NCI-H128 (cell line): ENCODE data around the gene SELENON.

Experiments
- DNase-seq: peaks from one replicate; lab custom pipeline; 2025; ENCODE audit not compliant: unreplicated experiment; lab: John Stamatoyannopoulos, UW

Gene SELENON

DNA sequence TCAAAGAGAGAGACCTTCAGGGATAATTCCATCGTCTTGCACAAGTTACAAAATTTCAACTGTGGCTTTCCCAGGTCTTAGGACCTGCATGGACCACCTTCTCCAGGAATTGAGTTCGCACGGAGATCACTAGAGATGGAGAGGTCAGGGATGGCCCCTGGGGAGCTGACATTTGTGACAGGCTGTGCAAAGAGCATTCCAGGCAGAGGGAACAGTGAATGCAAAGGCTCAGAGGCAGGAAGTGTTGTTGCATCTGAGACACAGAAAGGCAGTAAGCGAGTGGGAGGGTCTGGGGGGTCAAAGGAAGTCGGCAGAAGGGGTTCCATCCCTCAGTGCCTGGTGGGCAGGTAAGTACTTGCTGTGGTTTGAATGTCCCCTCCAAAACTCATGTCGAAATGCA, 9.5 kb upstream of the SELENON start:
- DNase-seq, result no peak

DNA sequence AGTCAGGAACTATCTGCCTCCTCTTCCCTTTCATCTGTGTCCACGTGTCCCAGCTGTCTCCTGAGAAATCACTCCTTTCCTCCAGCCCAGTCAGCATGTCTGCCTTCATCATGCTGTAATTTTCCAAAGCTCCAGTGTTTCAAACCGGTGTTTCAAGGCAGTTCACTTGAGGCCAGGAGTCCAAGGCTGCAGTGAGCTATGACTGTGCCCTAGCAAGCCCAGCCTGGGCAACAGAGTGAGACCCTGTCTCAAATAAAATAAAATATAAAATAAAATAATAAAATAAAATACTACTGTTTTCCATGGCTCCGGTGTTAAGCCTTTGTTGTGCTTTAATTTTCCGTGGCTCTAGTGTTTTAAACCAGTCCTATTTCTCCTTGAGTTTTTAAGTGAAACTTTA, 7.9 kb upstream of the SELENON start:
- no peak for DNase-seq

DNA sequence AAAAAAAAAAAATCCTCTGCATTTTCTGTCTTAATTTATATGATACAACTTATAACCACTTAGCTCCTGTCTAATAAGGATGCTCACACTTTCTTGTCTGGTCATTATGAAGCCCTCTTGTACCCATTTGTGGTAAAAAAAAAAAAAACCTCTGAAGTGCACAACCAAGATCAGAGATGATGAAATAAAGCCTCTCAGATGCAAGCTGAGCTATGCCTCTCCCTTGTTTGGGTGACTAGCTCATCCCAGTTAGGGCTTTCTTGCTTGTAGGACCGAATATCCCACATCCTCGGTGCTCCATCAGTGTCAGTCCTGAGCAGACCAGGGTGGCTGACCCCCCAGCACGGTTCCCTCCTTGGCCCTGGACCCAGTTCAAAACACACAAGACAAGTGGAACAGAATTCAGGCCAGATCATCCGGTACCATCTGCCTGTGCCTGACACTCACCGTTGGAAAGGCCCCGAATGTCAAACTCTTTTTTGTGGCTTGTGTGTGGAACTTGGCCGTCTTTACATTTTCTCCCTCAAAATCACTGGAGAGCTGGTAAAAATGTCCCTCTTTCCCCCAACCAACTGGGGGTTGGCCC, 6.3 kb upstream of the SELENON start:
- no peak for DNase-seq

DNA sequence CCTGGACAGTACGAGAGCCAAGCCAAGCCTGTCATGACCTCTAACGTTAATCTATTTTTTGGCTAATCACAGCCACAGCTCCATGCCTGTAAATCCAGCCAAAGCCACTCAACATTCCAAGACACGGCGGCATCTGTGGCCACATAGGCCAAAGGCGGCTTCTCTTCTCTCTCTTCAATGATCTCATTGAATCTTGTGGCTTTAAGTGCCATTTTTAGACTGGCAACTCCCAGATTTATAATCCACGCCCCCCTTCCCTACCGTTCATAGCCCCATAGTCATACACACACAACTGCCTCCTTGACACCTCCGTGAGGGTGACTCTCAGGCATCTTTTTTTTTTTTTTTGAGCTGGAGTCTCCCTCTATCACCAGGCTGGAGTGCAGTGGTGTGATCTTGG, 5.7 kb upstream of the SELENON start:
- no peak for DNase-seq

DNA sequence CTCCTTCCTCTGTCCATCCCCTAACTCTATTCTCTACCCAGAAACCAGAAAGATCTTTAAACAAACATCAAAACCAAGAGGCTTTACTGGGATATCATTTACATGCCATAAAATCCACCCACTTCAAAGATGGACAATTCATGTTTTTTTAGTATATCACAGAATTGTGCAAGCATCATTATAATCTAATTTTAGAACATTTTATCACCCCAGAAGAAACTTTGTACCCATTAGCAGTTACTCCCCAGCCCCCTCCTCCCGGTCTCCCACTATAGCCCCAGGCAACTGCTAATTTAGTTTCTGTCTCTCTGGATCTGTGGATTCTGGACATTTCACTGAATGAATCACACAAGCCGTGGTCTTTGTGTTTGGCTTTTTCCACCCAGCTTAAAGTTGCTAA, 4.8 kb upstream of the SELENON start:
- no peak for DNase-seq

DNA sequence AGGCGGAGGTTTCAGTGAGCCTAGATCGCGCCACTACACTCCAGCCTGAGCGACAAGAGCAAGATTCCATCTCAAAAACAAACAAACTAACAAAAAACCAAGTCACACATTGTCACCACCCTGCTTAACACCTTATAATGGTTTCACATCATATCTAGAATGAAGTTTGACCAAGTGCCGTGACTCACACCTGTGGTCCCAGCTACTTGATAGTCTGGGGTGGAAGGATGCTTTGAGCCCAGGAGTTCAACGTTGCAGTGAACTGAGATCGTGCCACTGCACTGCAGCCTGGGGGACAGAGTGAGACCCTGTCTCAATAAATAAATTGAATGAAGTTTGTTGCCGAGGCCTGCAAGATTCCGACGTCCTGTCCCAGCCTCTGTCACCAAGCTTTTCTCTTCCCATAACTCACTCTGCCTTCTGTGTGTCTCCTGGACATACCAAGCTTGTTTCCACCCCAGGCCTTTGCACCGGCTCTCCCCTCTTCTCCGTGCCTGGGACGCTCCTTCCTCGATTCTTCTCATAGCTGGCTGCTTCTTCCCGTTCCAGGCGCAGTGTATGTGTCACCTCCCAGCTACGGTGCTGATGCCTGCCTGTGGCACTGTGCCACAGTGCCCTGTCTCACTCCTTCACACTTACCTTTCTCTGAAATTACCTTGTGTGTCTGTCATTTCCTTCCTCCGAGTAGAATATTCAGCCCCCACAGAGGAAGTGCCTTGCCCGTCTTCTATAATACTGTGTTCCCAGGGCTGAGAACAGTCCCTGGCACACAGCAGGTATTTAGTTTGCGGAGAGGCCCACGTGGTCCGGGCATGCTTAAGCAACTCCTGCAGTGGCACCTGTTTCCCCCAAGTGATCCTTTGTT, 3.8 kb upstream of the SELENON start:
- no peak for DNase-seq

- peak; percentile 76 for DNase-seq
Observed at GRCh38 chr1:25796811-25797458, 3.1 kb upstream of the SELENON start.

DNA sequence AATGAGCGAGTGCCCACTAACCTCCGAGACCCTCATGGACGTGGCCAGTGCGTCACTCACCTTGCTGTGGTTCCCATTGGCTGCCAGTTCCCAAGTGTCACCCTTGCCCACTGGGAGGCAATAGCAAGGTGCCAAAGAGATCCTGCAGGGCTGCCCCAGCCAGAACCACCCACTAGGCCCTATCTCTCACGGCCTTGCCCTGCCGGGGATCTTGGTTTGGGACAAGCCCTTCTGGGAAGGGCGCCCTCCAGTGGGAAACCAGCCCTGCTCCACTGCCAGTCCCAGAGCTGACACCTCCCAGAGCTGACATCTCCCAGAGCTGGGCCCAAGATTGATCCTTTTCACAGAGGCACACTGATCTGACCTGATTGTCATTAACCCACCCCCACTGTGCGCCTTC, 2.1 kb upstream of the SELENON start:
- no peak for DNase-seq

DNA sequence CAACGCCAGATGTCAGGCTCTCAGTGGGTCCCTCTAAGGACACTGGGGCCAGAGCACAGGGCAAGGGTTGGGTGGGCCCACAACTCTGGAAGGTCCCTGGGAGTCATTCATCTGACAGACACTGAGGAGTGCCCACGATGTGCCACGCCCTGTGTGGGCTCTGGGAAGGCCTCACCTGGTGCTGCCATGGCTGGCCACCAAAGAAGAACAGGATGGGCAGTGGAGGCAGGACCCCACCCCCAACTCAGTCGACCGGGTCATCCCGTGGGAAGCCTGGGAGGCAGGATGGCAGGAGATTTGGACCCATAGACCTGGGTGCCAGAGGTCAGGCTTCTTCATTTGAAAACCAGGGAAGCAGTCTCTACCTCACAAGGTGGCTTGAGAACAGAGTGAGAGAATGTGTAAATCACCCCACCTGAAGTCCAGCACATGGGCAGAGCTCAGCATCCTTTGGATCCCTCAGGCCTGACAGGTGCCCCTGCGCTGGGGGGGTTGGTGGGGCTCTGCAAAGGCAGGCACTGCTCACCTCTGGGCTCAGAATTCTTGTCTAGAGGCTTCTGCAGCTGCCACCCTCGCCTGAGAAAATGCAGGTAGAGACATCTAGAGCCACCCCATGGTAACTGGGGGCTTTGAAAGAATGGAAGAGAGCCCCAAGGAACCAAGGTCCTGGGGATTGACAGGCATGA, 1.2 kb upstream of the SELENON start:
- no peak for DNase-seq

- no peak for DNase-seq
Observed at GRCh38 chr1:25799352-25799934, 550 bp upstream of the SELENON start.

DNA sequence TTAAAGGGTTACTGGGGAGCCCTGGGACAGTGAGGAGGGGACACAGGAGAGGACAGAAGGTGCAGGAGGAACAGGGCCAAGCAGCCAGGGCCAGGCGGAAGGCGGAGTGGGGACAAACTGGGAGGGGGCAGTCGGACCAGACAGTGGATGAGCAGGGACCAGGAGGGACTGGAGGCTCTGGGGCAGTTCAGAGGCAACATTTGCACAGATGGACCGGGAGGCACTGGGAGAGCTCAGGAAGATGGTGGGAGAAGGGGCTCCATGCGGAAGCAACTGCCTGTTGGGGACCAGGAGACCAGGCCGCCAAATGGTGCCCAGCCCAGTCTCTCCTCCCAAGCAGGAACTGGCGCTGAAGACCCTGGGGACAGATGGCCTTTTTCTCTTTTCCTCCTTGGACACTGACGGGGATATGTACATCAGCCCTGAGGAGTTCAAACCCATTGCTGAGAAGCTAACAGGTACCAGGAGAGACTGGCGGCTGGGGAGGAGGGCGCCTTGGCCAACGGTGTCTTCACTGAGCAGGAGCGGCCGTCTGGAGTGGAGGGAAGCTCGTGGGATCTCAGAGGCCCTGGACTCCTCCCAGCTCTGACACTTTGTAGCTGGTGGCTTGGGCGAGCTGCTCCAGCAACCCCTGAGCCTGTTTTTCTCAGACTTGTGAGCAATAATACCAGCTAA, 847 bp downstream of the SELENON start:
- no peak for DNase-seq

DNA sequence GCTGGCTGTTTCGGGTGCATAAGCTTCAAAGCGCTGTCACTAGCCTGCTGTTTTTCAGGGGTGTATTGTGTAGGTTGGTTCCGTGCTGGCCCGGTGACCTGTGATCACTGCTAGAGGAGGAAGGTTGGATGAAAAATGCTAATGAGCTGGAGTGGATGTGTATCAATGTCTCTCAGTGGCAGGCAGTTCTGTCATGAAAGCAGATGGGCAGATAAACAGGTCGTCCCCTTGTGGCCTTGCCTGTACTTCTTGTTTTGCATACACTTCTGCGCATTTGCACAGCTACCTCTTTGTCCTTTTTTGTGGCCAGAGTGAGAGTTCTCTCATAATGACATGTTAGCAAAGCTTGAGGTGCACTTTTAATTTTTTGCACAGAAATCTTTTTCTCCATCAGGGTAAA, 2.9 kb downstream of the SELENON start:
- no peak for DNase-seq

GRCh38 chr1:25803368-25803767, 3.4 kb downstream of the SELENON start:
- DNase-seq, result no peak

GRCh38 chr1:25804244-25804963, 4.4 kb downstream of the SELENON start:
- no peak for DNase-seq

GRCh38 chr1:25804964-25805862, 5.2 kb downstream of the SELENON start:
- no peak for DNase-seq

GRCh38 chr1:25805863-25806225, 5.9 kb downstream of the SELENON start:
- DNase-seq, result no peak

DNA sequence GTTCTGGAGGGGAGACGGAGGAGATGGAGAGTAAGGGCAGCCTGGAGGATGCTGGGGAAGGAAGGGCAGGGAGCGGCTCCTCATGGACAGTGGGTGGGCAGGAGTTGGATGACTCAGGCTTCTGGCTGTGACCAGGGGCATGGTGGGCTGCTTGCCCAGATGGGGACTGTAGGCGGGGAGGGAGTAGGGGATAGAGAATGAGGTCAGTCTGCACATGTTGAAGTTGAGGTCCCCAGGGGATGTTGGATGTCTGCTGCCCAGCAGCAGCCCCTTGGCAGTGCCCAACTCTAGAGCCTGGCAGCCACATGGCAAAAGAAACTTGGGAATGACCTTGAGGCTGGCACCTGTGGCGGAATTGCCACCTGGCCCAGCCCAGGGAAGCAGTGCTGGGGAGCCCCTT, 6.4 kb downstream of the SELENON start:
- no peak for DNase-seq

DNA sequence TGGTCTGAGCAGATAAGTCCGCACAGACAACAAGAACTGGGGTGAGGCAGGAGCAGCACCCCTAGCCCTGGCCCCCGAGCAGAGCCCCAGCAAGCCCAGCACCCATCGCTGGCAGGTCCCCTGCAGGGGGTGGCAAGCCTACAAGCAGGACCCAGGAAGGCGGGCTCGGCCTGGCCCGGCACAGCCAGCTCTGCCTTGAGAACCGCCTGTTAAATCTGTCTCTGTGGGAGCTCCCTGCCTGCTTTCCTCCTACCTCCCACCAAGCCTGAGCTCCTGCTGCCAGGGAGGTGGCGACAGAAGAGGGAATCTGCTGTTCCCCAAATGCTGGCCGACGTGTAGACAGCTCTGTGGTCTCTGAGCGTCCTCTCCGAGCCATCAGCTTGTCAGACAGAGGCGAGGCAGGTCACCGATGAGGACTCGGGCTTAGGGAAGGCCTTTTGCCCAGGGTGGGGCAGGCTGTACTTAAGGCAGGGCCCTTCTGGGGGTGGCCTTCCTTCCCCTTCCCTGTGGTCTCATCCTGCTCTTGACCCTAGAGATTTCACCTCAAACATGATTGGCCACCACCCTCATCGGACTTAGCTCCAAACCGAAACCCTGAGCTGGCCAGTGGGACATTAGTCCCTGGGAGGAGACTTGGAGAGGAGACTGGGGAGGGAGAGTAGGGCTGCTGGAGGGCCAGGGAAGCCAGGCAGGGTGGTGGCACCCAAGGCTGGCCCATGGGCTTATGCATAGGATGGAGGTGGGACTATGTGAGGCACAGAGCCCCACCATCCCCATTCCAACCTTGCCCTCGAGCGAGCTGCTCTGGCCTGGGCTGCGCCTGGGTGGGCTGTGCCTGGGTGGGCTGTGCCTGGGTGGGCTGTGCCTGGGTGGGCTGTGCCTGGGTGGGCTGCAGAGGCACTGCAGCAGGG, 7.7 kb downstream of the SELENON start:
- DNase-seq, result no peak
